Stimulated activated memory B cell treated with anti-CD40 and anti-IgM and Interleukin-4, amounts not matched to agents 10 μg/mL and 1 μg/mL and 100 μg/mL, for 72 hours (primary cell): ENCODE measurements around the gene RBM26.

Experiments
- ATAC-seq: fragments of 150-1000 bp; cut with Tn5 transposase; 2 replicates; pipeline ENCODE4 v1.10.0; 2021
- H3K27ac Mint-ChIP-seq: one replicate; pipeline ENCODE4 v1.8.0; 2022; ENCODE audit warnings: mild to moderate bottlenecking, mixed read lengths
- H3K27me3 Mint-ChIP-seq: one replicate; pipeline ENCODE4 v1.8.0; 2022; ENCODE audit warnings: mixed read lengths
- H3K36me3 Mint-ChIP-seq: one replicate; pipeline ENCODE4 v1.8.0; 2022; ENCODE audit warnings: mixed read lengths
- H3K4me1 Mint-ChIP-seq: one replicate; pipeline ENCODE4 v1.8.0; 2022; ENCODE audit warnings: mixed read lengths
- H3K4me3 Mint-ChIP-seq: one replicate; pipeline ENCODE4 v1.8.0; 2022; ENCODE audit warnings: mild to moderate bottlenecking, moderate library complexity, mixed read lengths
- H3K9me3 Mint-ChIP-seq: one replicate; pipeline ENCODE4 v1.8.0; 2022; ENCODE audit warnings: mixed read lengths

Gene RBM26

GRCh38 chr13:79432992-79433391 is 26.9 kb upstream of the RBM26 start:
- no peaks in the 10 kb centered on the region for H3K9me3 Mint-ChIP-seq
- ATAC-seq = no peak
- no peak overlapping the region for H3K27ac Mint-ChIP-seq
- H3K4me1 Mint-ChIP-seq = peaks cover 5% of the 10 kb centered on the region
- H3K4me3 Mint-ChIP-seq = no peak overlapping the region
- peaks cover 6% of the 10 kb centered on the region for H3K36me3 Mint-ChIP-seq
- H3K27me3 Mint-ChIP-seq = no peaks in the 10 kb centered on the region

- peaks cover 6% of the 10 kb centered on the region for H3K36me3 Mint-ChIP-seq
- H3K27ac Mint-ChIP-seq = no peak overlapping the region
- H3K4me3 Mint-ChIP-seq = no peak overlapping the region
- peaks cover 6% of the 10 kb centered on the region for H3K4me1 Mint-ChIP-seq
- H3K9me3 Mint-ChIP-seq = no peaks in the 10 kb centered on the region
- no peaks in the 10 kb centered on the region for H3K27me3 Mint-ChIP-seq
- no peak for ATAC-seq
These were observed 26.0 kb upstream of the RBM26 start for GRCh38 chr13:79432086-79432485.

GRCh38 chr13:79429309-79429708 is 23.3 kb upstream of the RBM26 start:
- Mint-ChIP-seq H3K27ac (no peak overlapping the region), H3K36me3 (peaks cover 6% of the 10 kb centered on the region), H3K4me1 (peaks cover 6% of the 10 kb centered on the region), H3K4me3 (no peak overlapping the region), H3K27me3 (no peaks in the 10 kb centered on the region), H3K9me3 (no peaks in the 10 kb centered on the region)
- ATAC-seq = no peak

GRCh38 chr13:79427883-79428282 is 21.8 kb upstream of the RBM26 start:
- Mint-ChIP-seq H3K36me3 (peaks cover 8% of the 10 kb centered on the region), H3K27me3 (no peaks in the 10 kb centered on the region), H3K27ac (no peak overlapping the region), H3K4me1 (peaks cover 6% of the 10 kb centered on the region), H3K9me3 (no peaks in the 10 kb centered on the region), H3K4me3 (no peak overlapping the region)
- no peak for ATAC-seq

- no peak overlapping the region for H3K4me3 Mint-ChIP-seq
- no peak for ATAC-seq
- no peaks in the 10 kb centered on the region for H3K27me3 Mint-ChIP-seq
- peaks cover 11% of the 10 kb centered on the region for H3K36me3 Mint-ChIP-seq
- H3K4me1 Mint-ChIP-seq = peaks cover 6% of the 10 kb centered on the region
- H3K9me3 Mint-ChIP-seq = no peaks in the 10 kb centered on the region
- no peak overlapping the region for H3K27ac Mint-ChIP-seq
These were observed 21.2 kb upstream of the RBM26 start for GRCh38 chr13:79427265-79427664.

- peaks cover 6% of the 10 kb centered on the region for H3K4me1 Mint-ChIP-seq
- no peak overlapping the region for H3K4me3 Mint-ChIP-seq
- no peaks in the 10 kb centered on the region for H3K9me3 Mint-ChIP-seq
- no peaks in the 10 kb centered on the region for H3K27me3 Mint-ChIP-seq
- ATAC-seq = no peak
- peaks cover 10% of the 10 kb centered on the region for H3K36me3 Mint-ChIP-seq
- H3K27ac Mint-ChIP-seq = no peak overlapping the region
These were observed 18.0 kb upstream of the RBM26 start for GRCh38 chr13:79423801-79424642.

- ATAC-seq = no peak
- peaks cover 5% of the 10 kb centered on the region for H3K4me1 Mint-ChIP-seq
- H3K27ac Mint-ChIP-seq = no peak overlapping the region
- H3K4me3 Mint-ChIP-seq = no peak overlapping the region
- H3K27me3 Mint-ChIP-seq = no peaks in the 10 kb centered on the region
- H3K9me3 Mint-ChIP-seq = no peaks in the 10 kb centered on the region
- H3K36me3 Mint-ChIP-seq = peaks cover 10% of the 10 kb centered on the region
These were observed 17.3 kb upstream of the RBM26 start for GRCh38 chr13:79423340-79423739.

- Mint-ChIP-seq H3K4me3 (no peak overlapping the region), H3K9me3 (no peaks in the 10 kb centered on the region), H3K27me3 (no peaks in the 10 kb centered on the region), H3K36me3 (peaks cover 31% of the 10 kb centered on the region), H3K4me1 (no peaks in the 10 kb centered on the region), H3K27ac (no peak overlapping the region)
- ATAC-seq = no peak
These were observed 13.3 kb upstream of the RBM26 start for GRCh38 chr13:79419365-79419764.

GRCh38 chr13:79417741-79418140 is 11.7 kb upstream of the RBM26 start:
- no peak for ATAC-seq
- Mint-ChIP-seq H3K27ac (no peak overlapping the region), H3K4me3 (no peak overlapping the region), H3K27me3 (no peaks in the 10 kb centered on the region), H3K9me3 (no peaks in the 10 kb centered on the region), H3K36me3 (peaks cover 29% of the 10 kb centered on the region), H3K4me1 (no peaks in the 10 kb centered on the region)

- Mint-ChIP-seq H3K4me3 (no peak overlapping the region), H3K4me1 (peaks cover 12% of the 10 kb centered on the region), H3K27ac (no peak overlapping the region), H3K9me3 (no peaks in the 10 kb centered on the region), H3K27me3 (no peaks in the 10 kb centered on the region), H3K36me3 (peaks cover 30% of the 10 kb centered on the region)
- no peak for ATAC-seq
These were observed 7.5 kb upstream of the RBM26 start for GRCh38 chr13:79413521-79413920.

- no peak overlapping the region for H3K4me3 Mint-ChIP-seq
- no peak overlapping the region for H3K27ac Mint-ChIP-seq
These were observed 3.8 kb upstream of the RBM26 start for GRCh38 chr13:79409828-79410227.

GRCh38 chr13:79407349-79407979 is 1.4 kb upstream of the RBM26 start:
- peaks cover 14% of the 10 kb centered on the region for H3K36me3 Mint-ChIP-seq
- peak overlapping the region; percentile 94 for H3K4me3 Mint-ChIP-seq
- no peaks in the 10 kb centered on the region for H3K27me3 Mint-ChIP-seq
- peaks cover 28% of the 10 kb centered on the region for H3K4me1 Mint-ChIP-seq
- H3K27ac Mint-ChIP-seq = no peak overlapping the region
- ATAC-seq = no peak
- no peaks in the 10 kb centered on the region for H3K9me3 Mint-ChIP-seq

More at GRCh38 chr13:79409828-79410227, 3.8 kb upstream of the RBM26 start:
- peaks cover 28% of the 10 kb centered on the region for H3K4me1 Mint-ChIP-seq
- no peaks in the 10 kb centered on the region for H3K9me3 Mint-ChIP-seq
- peaks cover 19% of the 10 kb centered on the region for H3K36me3 Mint-ChIP-seq
- no peaks in the 10 kb centered on the region for H3K27me3 Mint-ChIP-seq
- ATAC-seq = no peak

- H3K27ac Mint-ChIP-seq = no peak overlapping the region
These were observed 498 bp upstream of the RBM26 start for GRCh38 chr13:79406597-79406908.

GRCh38 chr13:79405501-79405830 is 589 bp downstream of the RBM26 start:
- Mint-ChIP-seq H3K36me3 (peaks cover 20% of the 10 kb centered on the region), H3K4me1 (peaks cover 26% of the 10 kb centered on the region), H3K9me3 (no peaks in the 10 kb centered on the region), H3K27ac (no peak overlapping the region), H3K4me3 (no peak overlapping the region), H3K27me3 (no peaks in the 10 kb centered on the region)
- ATAC-seq = no peak

More at GRCh38 chr13:79406597-79406908, 498 bp upstream of the RBM26 start:
- no peak for ATAC-seq
- Mint-ChIP-seq H3K4me3 (peak overlapping the region; percentile 94), H3K9me3 (no peaks in the 10 kb centered on the region), H3K36me3 (peaks cover 13% of the 10 kb centered on the region), H3K27me3 (no peaks in the 10 kb centered on the region), H3K4me1 (peaks cover 28% of the 10 kb centered on the region)

GRCh38 chr13:79404985-79405384 is 1.1 kb downstream of the RBM26 start:
- peaks cover 20% of the 10 kb centered on the region for H3K36me3 Mint-ChIP-seq
- no peaks in the 10 kb centered on the region for H3K9me3 Mint-ChIP-seq
- no peak for ATAC-seq
- H3K27ac Mint-ChIP-seq = no peak overlapping the region
- H3K4me3 Mint-ChIP-seq = no peak overlapping the region
- no peaks in the 10 kb centered on the region for H3K27me3 Mint-ChIP-seq
- peaks cover 22% of the 10 kb centered on the region for H3K4me1 Mint-ChIP-seq

- Mint-ChIP-seq H3K9me3 (no peaks in the 10 kb centered on the region), H3K4me1 (peaks cover 22% of the 10 kb centered on the region), H3K27ac (no peak overlapping the region), H3K36me3 (peaks cover 24% of the 10 kb centered on the region), H3K27me3 (no peaks in the 10 kb centered on the region), H3K4me3 (no peak overlapping the region)
- ATAC-seq = no peak
These were observed 1.7 kb downstream of the RBM26 start for GRCh38 chr13:79404361-79404760.
